IMR-90 (cell line): ENCODE measurements around the gene KIF18B. TPM values are rescaled to one million over a fixed set of nuclear protein-coding genes. Genes with fewer than 3 reads are reported as not detected.
A peak's percentile ranks its signal among the peaks of the same experiment; 100 is the strongest.

ENCODE experiments used
- ATAC-seq: fragments of 200-7000 bp; cut with Tn5 transposase; 2 replicates; pipeline ENCODE4 v1.9.1; 2020; ENCODE audit warnings: low read depth, mild to moderate bottlenecking, moderate library complexity
- BruUV-seq: library from RNA; stranded (reverse); fragments of 400-500 nt; replicated peaks from 2 replicates; lab custom pipeline; 2021; lab: Mats Ljungman, UMichigan
- CTCF ChIA-PET: fragments of 300-600 bp; formaldehyde crosslinking; extraction: SDS; loops from one replicate; lab custom pipeline; 2021; ENCODE audit warnings: antibody characterized with exemption; lab: Yijun Ruan, JAX
- POLR2A ChIA-PET: fragments of 300-600 bp; sonication (Branson Sonifier 250); formaldehyde crosslinking; loops from one replicate; lab custom pipeline; 2022; ENCODE audit warnings: antibody characterized with exemption; ENCODE audit not compliant: unreplicated experiment; lab: Charles Lee
- DNase-seq: peaks from one replicate; pipeline ENCODE4 v3.0.0; 2013
- H2AFZ ChIP-seq: replicated peaks from 2 replicates; pipeline ENCODE3; 2013; ENCODE audit warnings: low read length, mild to moderate bottlenecking; ENCODE audit not compliant: poor library complexity
- H2AK5ac ChIP-seq: 2 replicates; pipeline ENCODE4 v1.6.1; 2013; ENCODE audit warnings: low read depth, low read length, inconsistent platforms
- H2AK9ac ChIP-seq: replicated peaks from 2 replicates; pipeline ENCODE3; 2013; ENCODE audit warnings: mild to moderate bottlenecking, low read depth, low read length, moderate library complexity; ENCODE audit not compliant: poor library complexity
- H2BK120ac ChIP-seq: 2 replicates; pipeline ENCODE4 v1.6.1; 2013; ENCODE audit warnings: low read depth, low read length, inconsistent platforms
- H2BK15ac ChIP-seq: 3 replicates; pipeline ENCODE4 v1.6.1; 2013; ENCODE audit warnings: low read depth, low read length, inconsistent platforms
- H2BK20ac ChIP-seq: 2 replicates; pipeline ENCODE4 v1.6.1; 2013; ENCODE audit warnings: low read depth, mild to moderate bottlenecking, inconsistent platforms, low read length, moderate library complexity
- H2BK5ac ChIP-seq: 2 replicates; pipeline ENCODE4 v1.6.1; 2013; ENCODE audit warnings: mild to moderate bottlenecking, low read depth, low read length, inconsistent platforms; ENCODE audit not compliant: poor library complexity, severe bottlenecking
- H3K14ac ChIP-seq: replicated peaks from 2 replicates; pipeline ENCODE4 v1.6.1; 2013; ENCODE audit warnings: low read depth, low read length, inconsistent platforms
- H3K18ac ChIP-seq: 2 replicates; pipeline ENCODE4 v1.6.1; 2013; ENCODE audit warnings: low read depth, low read length, control low read depth
- H3K23ac ChIP-seq: 2 replicates; pipeline ENCODE4 v1.6.1; 2013; ENCODE audit warnings: low read depth, low read length, inconsistent platforms
- H3K27ac ChIP-seq: 2 replicates; pipeline ENCODE4 v1.5.1; 2013; ENCODE audit warnings: mild to moderate bottlenecking, control low read depth, low read length; ENCODE audit not compliant: insufficient read depth
- H3K27me3 ChIP-seq: 2 replicates; pipeline ENCODE4 v1.6.1; 2013; ENCODE audit warnings: low read length; ENCODE audit not compliant: control insufficient read depth, insufficient read depth
- H3K36me3 ChIP-seq: 2 replicates; pipeline ENCODE4 v1.6.1; 2013; ENCODE audit warnings: low read length, mixed read lengths; ENCODE audit not compliant: control insufficient read depth, insufficient read depth
- H3K4ac ChIP-seq: 2 replicates; pipeline ENCODE4 v1.6.1; 2013; ENCODE audit warnings: low read depth, low read length, inconsistent platforms
- H3K4me1 ChIP-seq: 2 replicates; pipeline ENCODE4 v1.6.1; 2013; ENCODE audit warnings: low read length, mixed read lengths; ENCODE audit not compliant: control insufficient read depth, insufficient read depth
- H3K4me2 ChIP-seq: 2 replicates; pipeline ENCODE4 v1.6.1; 2013; ENCODE audit warnings: low read depth, mild to moderate bottlenecking, control low read depth, low read length, moderate library complexity
- H3K4me3 ChIP-seq: 2 replicates; pipeline ENCODE4 v1.5.1; 2013; ENCODE audit warnings: low read depth, mild to moderate bottlenecking, control low read depth, low read length, moderate library complexity; ENCODE audit not compliant: insufficient read depth
- H3K56ac ChIP-seq: 2 replicates; pipeline ENCODE4 v1.6.1; 2013; ENCODE audit warnings: low read length, inconsistent platforms; ENCODE audit not compliant: insufficient read depth; ENCODE audit errors: extremely low read depth
- H3K79me1 ChIP-seq, 2 experiments: 2 replicates each; pipeline ENCODE4 v1.6.1; 2013; ENCODE audit warnings: low read length in 2 of 2, inconsistent platforms in 1 of 2, low read depth in 1 of 2
- H3K9ac ChIP-seq: 2 replicates; pipeline ENCODE4 v1.6.1; 2013; ENCODE audit warnings: low read depth, low read length, control low read depth
- H3K9me1 ChIP-seq: 2 replicates; pipeline ENCODE4 v1.6.1; 2013; ENCODE audit warnings: low read length, inconsistent platforms; ENCODE audit not compliant: insufficient read depth
- H3K9me3 ChIP-seq: 2 replicates; pipeline ENCODE4 v1.6.1; 2013; ENCODE audit warnings: low read length; ENCODE audit not compliant: control insufficient read depth, insufficient read depth
- H4K20me1 ChIP-seq: 2 replicates; pipeline ENCODE4 v1.6.1; 2013; ENCODE audit warnings: low read length, inconsistent platforms; ENCODE audit not compliant: insufficient read depth
- H4K5ac ChIP-seq: 2 replicates; pipeline ENCODE4 v1.6.1; 2013; ENCODE audit warnings: mild to moderate bottlenecking, low read depth, low read length, control low read depth
- H4K8ac ChIP-seq, 2 experiments: 2 replicates each; pipeline ENCODE4 v1.6.1; 2013; ENCODE audit warnings: low read depth in 2 of 2, low read length in 2 of 2, control low read depth in 1 of 2, inconsistent platforms in 1 of 2
- H4K91ac ChIP-seq: 2 replicates; pipeline ENCODE4 v1.6.1; 2013; ENCODE audit warnings: low read depth, low read length, inconsistent platforms; ENCODE audit not compliant: insufficient read depth
- MAZ ChIP-seq: IDR thresholded peaks from 2 replicates; pipeline ENCODE4 v1.6.1; 2012; ENCODE audit warnings: low read depth, mild to moderate bottlenecking, low read length, improper control_type of control experiment, moderate library complexity, borderline replicate concordance
- WGBS, 2 experiments: methylation state at CpG; one replicate each; pipeline versions ENCODE4 v1.1.5 to v1.1.7; 2013; ENCODE audit warnings: missing lambda C conversion rate in 2 of 2; ENCODE audit not compliant: insufficient read length in 1 of 2; ENCODE audit errors: extremely low coverage in 2 of 2; 5-methylcytosine and 5-hydroxymethylcytosine counted together
- dilution Hi-C: fragments of 300-500 bp; cut with HindIII; formaldehyde crosslinking; loops from one replicate; pipeline ENCODE4 v1.14.3; 2018; ENCODE audit warnings: low sequenced_read_pairs; ENCODE audit not compliant: unreplicated experiment
- in situ Hi-C: fragments of 300-500 bp; cut with MboI; formaldehyde crosslinking; loops from 3 replicates; pipeline ENCODE4 v1.14.3; 2019; ENCODE audit warnings: low sequenced_read_pairs, inconsistent platforms, mixed read lengths
- intact Hi-C: fragments of 100-400 bp; cut with micrococcal nuclease; formaldehyde crosslinking; loops from 2 replicates; pipeline ENCODE4 v1.10.0; 2022
- polyA plus RNA-seq, 3 experiments: library from polyadenylated mRNA; depleted of rRNA; stranded (reverse); fragments of >200 nt; gene quantifications; 2 replicates each; pipeline ENCODE4 v1.2.3, GENCODE V29; 2012; ENCODE audit warnings: low replicate concordance in 1 of 3
- total RNA-seq: library from RNA; depleted of rRNA; stranded (reverse); fragments of >200 nt; gene quantifications from 2 replicates; pipeline ENCODE4 v1.2.3, GENCODE V29; 2012

KIF18B gene
- total and polyA plus RNA-seq, 2 of the 4 experiments (the other 2 are of a cell fraction) = 1.3 to 16.0 TPM

- Histone ChIP-seq H3K18ac (no peak overlapping the region), H3K36me3 (no peaks in the 10 kb centered on the region), H2AK5ac (peak overlapping the region; percentile 89), H2BK20ac (0 out of 2 replicates have a peak overlapping the region, but pooled peaks have one; percentile 60), H4K91ac (peak overlapping the region; percentile 62; the same call in 1 of the 2 replicates), H2BK5ac (no peak overlapping the region), H3K56ac (no peak overlapping the region), H3K4me2 (no peak overlapping the region), H3K4me1 (peaks cover 15% of the 10 kb centered on the region), H2BK15ac (peak overlapping the region; percentile 57; the same call in 2 of the 3 replicates), H3K9ac (no peak overlapping the region), H3K4me3 (no peak overlapping the region), H2AK9ac (peak overlapping the region; percentile 93), H4K20me1 (no peaks in the 10 kb centered on the region; the same call in 1 of the 2 replicates), H3K9me3 (no peaks in the 10 kb centered on the region), H3K4ac (peak overlapping the region; percentile 82), H3K27me3 (peaks cover 9% of the 10 kb centered on the region; the same call in 1 of the 2 replicates), H2BK120ac (peak overlapping the region; percentile 78), H4K5ac (no peak overlapping the region), H3K27ac (no peak overlapping the region), H4K8ac (peak overlapping the region; percentile 6 to 82; a peak in 1 of 4 replicates), H3K79me1 (peaks cover 0 to 12% of the 10 kb centered on the region in 2 experiments; a peak in 2 of 4 replicates), H3K14ac (0 out of 2 replicates have a peak overlapping the region, but pooled peaks have one; percentile 3), H2AFZ (peak overlapping the region; percentile 83), H3K23ac (no peak overlapping the region), H3K9me1 (peaks cover 27% of the 10 kb centered on the region)
- 100% methylated on average over 1 of the region's 13 CpGs; no CpG with 5 or more reads in 1 of the 2 experiments for WGBS, 2 experiments
- in situ Hi-C loops = loop anchor here (5.0 kb wide), 1 partner anchor 102 kb away; no protein-coding TSS in a partner anchor
- no TSS peak for BruUV-seq
- intact Hi-C loops = no loop called here
- DNase-seq (no peak), ATAC-seq (no peak)
- no peak for TF ChIP-seq MAZ
- dilution Hi-C loops = no loop called here
- CTCF ChIA-PET = interaction anchor here (0.9 to 1.0 kb wide), 2 partner anchors 112 to 189 kb away, joined by 3 read pairs; no protein-coding TSS in a partner anchor
- POLR2A ChIA-PET = interaction anchor here (0.6 kb wide), 1 partner anchor 39 kb away, joined by 3 read pairs; no protein-coding TSS in a partner anchor
These were observed 37.1 kb downstream of the KIF18B start for GRCh38 chr17:44910231-44911106.
